CD14-positive monocyte (primary cell): Measurements from ENCODE around the gene MAPRE3. TPM values are rescaled to one million over a fixed set of nuclear protein-coding genes. Genes with fewer than 3 reads are reported as not detected.

ENCODE experiments used
- DNase-seq, 3 donors: peaks; one replicate each; pipeline ENCODE4 v3.0.0-alpha.2; 2011 to 2022
- H2AFZ ChIP-seq: 2 replicates; pipeline ENCODE4 v1.6.0; 2012; ENCODE audit warnings: mild to moderate bottlenecking, low read depth, low read length, inconsistent platforms; ENCODE audit not compliant: insufficient read depth, poor library complexity, severe bottlenecking
- H3K27ac ChIP-seq, 2 donors: 1 replicate in 1 of 2; 2 replicates in 1 of 2; pipeline ENCODE4 v1.5.1; 2012 to 2013; ENCODE audit warnings: low read length in 2 of 2, control low read depth in 1 of 2, inconsistent platforms in 1 of 2, low read depth in 1 of 2, mild to moderate bottlenecking in 1 of 2
- H3K27me3 ChIP-seq, 2 donors: one replicate each; pipeline versions ENCODE4 v1.6.0 to v1.6.1; 2011 to 2013; ENCODE audit warnings: low read length in 2 of 2; ENCODE audit not compliant: control insufficient read depth in 2 of 2, insufficient read depth in 2 of 2
- H3K36me3 ChIP-seq, 2 donors: replicated peaks in 1 of 2; 1 replicate in 1 of 2; 2 replicates in 1 of 2; pipeline versions ENCODE4 v1.5.1 to v1.6.1; 2012 to 2013; ENCODE audit warnings: low read length in 2 of 2, control low read depth in 1 of 2, inconsistent platforms in 1 of 2, mild to moderate bottlenecking in 1 of 2; ENCODE audit not compliant: insufficient read depth in 2 of 2, control insufficient read depth in 1 of 2
- H3K4me1 ChIP-seq, 2 donors: 1 replicate in 1 of 2; 2 replicates in 1 of 2; pipeline versions ENCODE4 v1.5.1 to v1.6.1; 2012 to 2013; ENCODE audit warnings: low read length in 2 of 2, control low read depth in 1 of 2, inconsistent platforms in 1 of 2, mild to moderate bottlenecking in 1 of 2, moderate library complexity in 1 of 2; ENCODE audit not compliant: insufficient read depth in 2 of 2, control insufficient read depth in 1 of 2
- H3K4me2 ChIP-seq: replicated peaks from 2 replicates; pipeline ENCODE3; 2012; ENCODE audit warnings: low read length, moderate library complexity, mild to moderate bottlenecking; ENCODE audit not compliant: poor library complexity, severe bottlenecking; ENCODE audit errors: extremely low read depth
- H3K4me3 ChIP-seq, 3 experiments: fragments of 200-600 bp in 1 of 3; sonication (generic) in 1 of 3; replicated peaks in 1 of 3; 1 replicate in 2 of 3; 2 replicates in 1 of 3; pipeline ENCODE4 v1.5.1; 2011 to 2013; ENCODE audit warnings: low read length in 3 of 3, mild to moderate bottlenecking in 3 of 3, control low read depth in 2 of 3, low read depth in 2 of 3, inconsistent platforms in 1 of 3, moderate library complexity in 1 of 3
- H3K79me2 ChIP-seq: 2 replicates; pipeline ENCODE4 v1.6.0; 2012; ENCODE audit warnings: mild to moderate bottlenecking, control low read depth, inconsistent platforms, low read length, moderate library complexity; ENCODE audit not compliant: insufficient read depth
- H3K9ac ChIP-seq: 2 replicates; pipeline ENCODE4 v1.6.0; 2017; ENCODE audit warnings: low read length, mild to moderate bottlenecking; ENCODE audit not compliant: insufficient read depth, poor library complexity, severe bottlenecking
- H3K9me3 ChIP-seq, 2 donors: replicated peaks in 1 of 2; 1 replicate in 1 of 2; 2 replicates in 1 of 2; pipeline versions ENCODE4 v1.5.1 to v1.6.1; 2012 to 2013; ENCODE audit warnings: low read length in 2 of 2, control low read depth in 1 of 2; ENCODE audit not compliant: control insufficient read depth in 1 of 2, insufficient read depth in 1 of 2
- H4K20me1 ChIP-seq: 2 replicates; pipeline ENCODE4 v1.6.0; 2012; ENCODE audit warnings: mild to moderate bottlenecking, low read length, control low read depth, moderate library complexity; ENCODE audit not compliant: insufficient read depth
- H3K27ac Mint-ChIP-seq, 7 donors: one replicate each; pipeline ENCODE4 v1.8.0; 2020; ENCODE audit warnings: mild to moderate bottlenecking in 7 of 7, mixed read lengths in 7 of 7, moderate library complexity in 6 of 7, inconsistent platforms in 2 of 7
- H3K27me3 Mint-ChIP-seq, 3 donors: one replicate each; pipeline ENCODE4 v1.8.0; 2021 to 2022; ENCODE audit warnings: low read depth in 3 of 3, mild to moderate bottlenecking in 3 of 3, mixed read lengths in 3 of 3, moderate library complexity in 3 of 3, inconsistent platforms in 1 of 3
- H3K36me3 Mint-ChIP-seq, 2 donors: one replicate each; pipeline ENCODE4 v1.8.0; 2020; ENCODE audit warnings: mixed read lengths in 2 of 2, inconsistent platforms in 1 of 2, mild to moderate bottlenecking in 1 of 2
- H3K4me1 Mint-ChIP-seq: one replicate; pipeline ENCODE4 v1.8.0; 2020; ENCODE audit warnings: mild to moderate bottlenecking, mixed read lengths
- H3K4me3 Mint-ChIP-seq, 2 donors: one replicate each; pipeline ENCODE4 v1.8.0; 2020; ENCODE audit warnings: mild to moderate bottlenecking in 2 of 2, mixed read lengths in 2 of 2, moderate library complexity in 1 of 2
- H3K9me3 Mint-ChIP-seq, 7 donors: one replicate each; pipeline ENCODE4 v1.8.0; 2020 to 2022; ENCODE audit warnings: mixed read lengths in 7 of 7, mild to moderate bottlenecking in 6 of 7, moderate library complexity in 6 of 7, inconsistent platforms in 2 of 7
- CTCF ChIP-seq: fragments of 200-600 bp; IDR thresholded peaks from one replicate; pipeline ENCODE4 v1.8.0; 2022; ENCODE audit warnings: antibody characterized with exemption, mild to moderate bottlenecking
- WGBS: methylation state at CpG from one replicate; pipeline ENCODE4 v1.1.5; 2013; ENCODE audit warnings: missing lambda C conversion rate; ENCODE audit not compliant: insufficient coverage; 5-methylcytosine and 5-hydroxymethylcytosine counted together
- intact Hi-C, 2 donors: fragments of 100-400 bp; cut with micrococcal nuclease; formaldehyde crosslinking; loops; one replicate each; pipeline versions ENCODE4 v1.15.0 to v1.15.1; 2023
- polyA plus RNA-seq, 3 donors: library from polyadenylated mRNA; depleted of rRNA in 1 of 3; unstranded in 2 of 3; stranded (reverse) in 1 of 3; fragments of 300-500 nt in 2 of 3; fragments of >200 nt in 1 of 3; fragmentation: Illumina TruSeq in 2 of 3; gene quantifications; 1 replicate in 2 of 3; 2 replicates in 1 of 3; pipeline ENCODE4 v1.2.3, GENCODE V29; 2012 to 2021

MAPRE3 gene
- polyA plus RNA-seq, 3 donors, result 2.4 to 14.4 (median 3.5) TPM

DNA sequence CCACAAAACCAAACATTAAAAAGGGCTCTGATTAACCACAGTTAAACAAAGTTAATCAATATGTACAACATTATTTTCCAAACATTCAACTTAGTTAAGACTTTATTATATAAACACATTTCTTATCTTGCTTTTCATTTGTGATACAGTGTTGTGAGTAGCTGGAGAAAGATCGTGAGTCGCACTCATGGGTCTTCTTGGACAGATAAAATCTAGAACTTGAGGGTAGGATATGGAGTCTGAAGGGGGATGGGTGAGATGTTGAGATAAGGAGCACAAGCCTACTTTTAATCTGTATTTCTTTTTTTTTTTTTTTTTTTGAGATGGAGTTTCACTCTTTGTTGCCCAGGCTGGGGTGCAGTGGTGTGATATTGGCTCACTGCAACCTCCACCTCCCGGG lies 39.7 kb downstream of the MAPRE3 start:
- Mint-ChIP-seq H3K27ac (peak overlapping the region in 2 of 7 donors; percentile 27 to 28), H3K4me1 (peaks cover 23% of the 10 kb centered on the region), H3K36me3 (peaks cover 0 to 2% of the 10 kb centered on the region in 2 donors), H3K4me3 (no peak overlapping the region), H3K27me3 (peaks cover 2 to 12% (median 12%) of the 10 kb centered on the region in 3 donors), H3K9me3 (peaks cover 0 to 7% (median 0%) of the 10 kb centered on the region in 7 donors)
- H2AFZ ChIP-seq, result no peak overlapping the region
- no peak overlapping the region for H3K9ac ChIP-seq
- no peak overlapping the region for H3K4me2 ChIP-seq
- H3K4me3 ChIP-seq, result no peak overlapping the region
- intact Hi-C loops, result no loop called here
- no CpG with 5 or more reads among the region's 3 CpGs for WGBS
- H3K27ac ChIP-seq, result no peak overlapping the region
- H4K20me1 ChIP-seq, result no peaks in the 10 kb centered on the region
- H3K4me1 ChIP-seq, result peaks cover 11 to 15% of the 10 kb centered on the region in 2 donors
- TF ChIP-seq CTCF, result no peak
- H3K9me3 ChIP-seq, result no peaks in the 10 kb centered on the region
- H3K36me3 ChIP-seq, result no peaks in the 10 kb centered on the region
- DNase-seq, result no peak
- no peaks in the 10 kb centered on the region for H3K79me2 ChIP-seq
- H3K27me3 ChIP-seq, result peaks cover 2% of the 10 kb centered on the region in 2 donors

GRCh38 chr2:27013738-27014137 lies 43.3 kb downstream of the MAPRE3 start:
- H3K79me2 ChIP-seq, result no peaks in the 10 kb centered on the region
- no peak overlapping the region for H3K27ac ChIP-seq
- H3K27ac Mint-ChIP-seq, result no peak overlapping the region
- H2AFZ ChIP-seq, result no peak overlapping the region
- no peak overlapping the region for H3K9ac ChIP-seq
- peaks cover 29% of the 10 kb centered on the region for H3K4me1 Mint-ChIP-seq
- peaks cover 0 to 2% of the 10 kb centered on the region in 2 donors for H3K36me3 Mint-ChIP-seq
- 96% methylated on average over 4 of the region's 4 CpGs for WGBS
- no peak for DNase-seq
- no peak overlapping the region for H3K4me2 ChIP-seq
- H3K27me3 ChIP-seq, result no peaks in the 10 kb centered on the region
- TF ChIP-seq CTCF, result no peak
- no peaks in the 10 kb centered on the region for H3K9me3 Mint-ChIP-seq
- H3K9me3 ChIP-seq, result no peaks in the 10 kb centered on the region
- peaks cover 2 to 9% (median 4%) of the 10 kb centered on the region in 3 donors for H3K27me3 Mint-ChIP-seq
- no peak overlapping the region for H3K4me3 Mint-ChIP-seq
- no peak overlapping the region for H3K4me3 ChIP-seq
- intact Hi-C loops, result no loop called here
- H3K36me3 ChIP-seq, result no peaks in the 10 kb centered on the region
- no peaks in the 10 kb centered on the region for H4K20me1 ChIP-seq
- peaks cover 11 to 18% of the 10 kb centered on the region in 2 donors for H3K4me1 ChIP-seq
